EL (cell line): ENCODE measurements around the gene GTF2H4.

Source experiments
- DNase-seq: peaks from one replicate; pipeline ENCODE4 v3.0.0-alpha.2; 2016

GTF2H4 gene

DNA sequence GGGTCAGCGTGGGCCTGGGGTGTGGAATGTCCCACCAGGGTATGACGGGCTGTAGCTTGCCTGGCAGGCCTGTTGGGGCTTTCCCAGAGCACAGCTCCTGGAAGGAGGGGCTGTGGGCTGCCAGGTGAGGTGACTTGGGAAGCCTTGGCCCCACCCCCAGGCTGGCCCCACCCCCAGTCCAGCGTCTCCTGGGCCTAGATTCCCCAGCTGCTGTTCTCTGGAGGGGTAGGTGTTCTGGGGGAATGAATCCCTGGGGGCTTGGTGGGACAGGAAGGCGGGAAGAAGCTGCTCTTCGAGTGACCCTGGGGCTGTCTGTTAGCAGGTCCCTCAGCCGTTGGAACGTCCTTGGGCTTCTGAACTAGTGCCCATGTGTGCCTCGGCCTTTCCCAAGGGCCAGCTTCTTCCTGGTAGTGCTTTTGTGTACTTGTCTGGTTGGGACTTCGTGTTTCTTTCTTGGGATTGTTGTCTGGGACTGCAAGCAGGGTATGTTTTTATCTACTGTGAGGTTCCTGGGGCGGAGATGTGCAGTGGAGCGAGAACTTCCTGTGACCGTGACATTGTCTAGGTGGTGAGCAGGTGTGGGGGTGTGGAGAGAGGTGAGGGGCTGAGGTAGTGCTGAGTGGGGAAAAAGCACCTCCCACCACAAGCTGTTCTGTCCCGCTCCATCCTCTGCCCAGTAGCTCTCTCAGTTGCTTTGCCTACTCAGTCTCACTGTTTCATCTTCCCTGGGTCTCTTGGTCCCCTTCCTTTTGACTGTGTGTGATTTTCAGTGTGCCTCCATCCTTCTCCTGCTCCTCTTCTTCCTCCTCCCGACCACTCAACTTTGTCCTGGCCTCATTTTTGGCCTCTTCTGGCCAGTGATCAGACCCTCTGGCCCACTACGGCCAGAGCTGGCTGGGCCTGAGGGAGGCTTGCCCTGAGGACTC is 25.0 kb upstream of the GTF2H4 start:
- no peak for DNase-seq

DNA sequence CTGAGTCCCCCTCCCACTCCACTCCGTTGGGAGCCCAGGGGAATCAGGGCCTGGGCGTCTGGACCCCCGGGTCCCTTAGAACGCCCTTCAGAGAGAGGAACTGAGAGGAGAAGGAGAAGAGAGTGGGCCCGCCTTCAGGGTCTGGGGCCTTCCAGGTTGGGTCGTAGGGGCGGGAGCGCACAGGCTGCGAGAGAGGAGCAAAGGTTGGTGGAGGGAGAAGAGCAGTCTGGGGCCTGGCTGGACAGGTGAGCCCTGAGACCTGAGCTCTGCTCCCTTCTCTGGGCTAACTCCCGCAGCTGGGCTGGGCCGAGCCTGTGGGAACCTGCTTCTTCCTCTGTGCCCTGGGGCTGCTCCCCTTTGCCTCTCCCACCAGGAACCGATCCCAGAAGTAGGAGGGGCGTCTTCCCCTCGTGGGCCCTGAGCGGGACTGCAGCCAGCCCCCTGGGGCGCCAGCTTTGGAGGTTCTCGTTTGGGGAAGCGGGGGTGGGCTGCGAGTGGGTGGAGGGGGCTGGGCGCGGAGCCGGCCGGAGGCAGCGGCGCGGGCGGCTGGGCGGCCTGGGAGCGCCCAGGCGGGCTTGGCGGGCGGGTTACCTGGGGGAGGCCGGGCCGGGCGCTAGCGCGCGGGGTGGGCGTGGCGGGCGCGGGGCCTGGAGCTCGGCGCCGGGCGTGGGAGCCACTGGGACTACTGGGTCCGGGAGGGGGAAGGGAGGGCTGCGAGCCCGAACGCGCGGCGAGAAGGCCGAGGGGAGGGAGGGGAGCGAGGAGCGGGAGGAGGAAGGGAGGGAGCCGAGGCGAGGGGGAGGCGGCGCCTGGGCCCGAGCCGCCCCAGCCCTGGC is 24.1 kb upstream of the GTF2H4 start, which contains the start of gene DDR1:
DDR1 (plus strand) TSS at position 835 of the 836 bp plus-strand sequence. CDS start 4,211 bp downstream, outside the sequence.
- peak; percentile 73 for DNase-seq

DNA sequence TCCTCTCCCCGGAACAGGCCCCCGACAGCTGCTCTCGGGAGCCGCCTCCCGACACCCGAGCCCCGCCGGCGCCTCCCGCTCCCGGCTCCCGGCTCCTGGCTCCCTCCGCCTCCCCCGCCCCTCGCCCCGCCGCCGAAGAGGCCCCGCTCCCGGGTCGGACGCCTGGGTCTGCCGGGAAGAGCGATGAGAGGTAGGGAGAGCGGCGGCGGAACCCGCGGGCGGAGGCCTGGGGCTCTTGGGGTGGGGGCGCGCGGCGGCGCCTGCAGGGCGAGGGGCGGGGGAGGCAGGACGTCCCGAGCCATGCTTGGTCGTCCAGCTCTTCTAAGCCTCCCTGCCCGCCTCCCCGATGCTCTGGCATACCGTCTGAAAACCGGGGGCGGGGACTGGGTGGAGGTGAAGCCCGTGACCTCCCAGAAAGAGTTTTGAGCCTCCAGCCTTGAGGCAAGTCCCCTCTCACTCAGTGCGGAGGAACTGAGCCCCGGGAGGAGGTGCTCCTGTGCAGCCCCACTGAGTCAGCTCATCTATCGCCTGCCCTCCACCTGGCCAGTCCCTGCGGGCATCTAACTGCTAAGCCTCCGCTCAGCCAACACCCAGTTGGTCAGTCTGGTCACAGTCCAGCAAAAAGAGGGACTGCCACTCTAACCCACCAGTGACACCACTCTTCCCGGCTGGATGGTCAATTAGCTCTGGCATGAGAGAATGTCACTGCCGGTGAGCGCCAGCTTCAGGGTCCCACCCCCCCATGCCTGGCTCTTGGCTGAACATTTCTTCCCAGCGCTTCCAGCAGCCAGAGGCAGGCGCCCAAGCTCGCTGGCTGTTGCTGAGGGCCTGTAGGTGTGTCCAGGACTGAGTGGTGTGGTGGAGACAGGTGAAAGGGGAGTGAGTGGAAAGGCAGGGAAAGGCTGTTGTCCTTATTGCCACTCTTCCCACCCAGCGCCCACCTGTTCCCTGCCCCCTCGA is 23.2 kb upstream of the GTF2H4 start:
- peak; percentile 75 for DNase-seq

GRCh38 chr6:30885481-30885998 is 22.5 kb upstream of the GTF2H4 start:
- DNase-seq: no peak

GRCh38 chr6:30885999-30886896 is 21.8 kb upstream of the GTF2H4 start:
- DNase-seq: peak; percentile 95

GRCh38 chr6:30886897-30887255 is 21.1 kb upstream of the GTF2H4 start:
- DNase-seq: no peak

- peak; percentile 82 for DNase-seq
These were observed 19.8 kb upstream of the GTF2H4 start for GRCh38 chr6:30887901-30888815.

DNA sequence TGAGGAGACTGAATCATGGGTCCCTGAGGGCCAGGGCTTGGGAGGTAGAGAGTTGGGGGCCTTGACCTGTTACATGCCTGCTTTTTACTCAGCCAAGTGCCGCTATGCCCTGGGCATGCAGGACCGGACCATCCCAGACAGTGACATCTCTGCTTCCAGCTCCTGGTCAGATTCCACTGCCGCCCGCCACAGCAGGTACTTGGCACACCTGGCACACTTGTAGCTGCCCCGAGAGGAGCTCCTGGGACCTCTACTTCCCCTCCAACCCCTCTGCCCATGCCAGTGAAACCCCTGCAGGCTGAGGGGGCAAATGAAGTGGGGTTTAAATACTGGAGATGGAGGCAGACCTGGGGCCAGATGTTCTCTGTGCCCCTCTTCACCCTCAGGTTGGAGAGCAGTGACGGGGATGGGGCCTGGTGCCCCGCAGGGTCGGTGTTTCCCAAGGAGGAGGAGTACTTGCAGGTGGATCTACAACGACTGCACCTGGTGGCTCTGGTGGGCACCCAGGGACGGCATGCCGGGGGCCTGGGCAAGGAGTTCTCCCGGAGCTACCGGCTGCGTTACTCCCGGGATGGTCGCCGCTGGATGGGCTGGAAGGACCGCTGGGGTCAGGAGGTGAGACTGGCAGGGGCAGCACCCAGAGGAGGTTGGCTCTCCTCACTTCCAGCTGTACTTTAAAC is 19.1 kb upstream of the GTF2H4 start:
- DNase-seq: no peak

- DNase-seq: no peak
These were observed 18.5 kb upstream of the GTF2H4 start for GRCh38 chr6:30889496-30889885.

GRCh38 chr6:30889921-30890645 is 17.9 kb upstream of the GTF2H4 start:
- no peak for DNase-seq

- no peak for DNase-seq
These were observed 17.2 kb upstream of the GTF2H4 start for GRCh38 chr6:30890646-30891449.

- DNase-seq: no peak
These were observed 16.6 kb upstream of the GTF2H4 start for GRCh38 chr6:30891450-30891723.

GRCh38 chr6:30891816-30892538 is 16.0 kb upstream of the GTF2H4 start:
- DNase-seq: no peak

GRCh38 chr6:30893001-30893591 is 14.9 kb upstream of the GTF2H4 start:
- no peak for DNase-seq

GRCh38 chr6:30893666-30894065 is 14.3 kb upstream of the GTF2H4 start:
- DNase-seq: no peak

DNA sequence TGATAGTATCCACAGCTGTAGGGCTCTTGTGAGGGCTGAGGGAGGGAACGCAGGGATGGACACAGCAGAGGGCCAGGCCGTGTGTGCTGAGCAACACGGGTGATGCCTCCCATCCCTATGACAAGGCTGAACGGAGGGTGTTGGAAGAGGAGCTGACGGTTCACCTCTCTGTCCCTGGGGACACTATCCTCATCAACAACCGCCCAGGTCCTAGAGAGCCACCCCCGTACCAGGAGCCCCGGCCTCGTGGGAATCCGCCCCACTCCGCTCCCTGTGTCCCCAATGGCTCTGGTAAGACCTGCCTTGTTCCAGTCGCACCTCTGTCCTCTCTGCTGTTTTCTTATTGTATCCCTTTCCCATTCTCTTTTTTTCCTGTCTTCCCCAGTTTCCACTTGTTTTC is 13.6 kb upstream of the GTF2H4 start:
- DNase-seq: no peak

DNA sequence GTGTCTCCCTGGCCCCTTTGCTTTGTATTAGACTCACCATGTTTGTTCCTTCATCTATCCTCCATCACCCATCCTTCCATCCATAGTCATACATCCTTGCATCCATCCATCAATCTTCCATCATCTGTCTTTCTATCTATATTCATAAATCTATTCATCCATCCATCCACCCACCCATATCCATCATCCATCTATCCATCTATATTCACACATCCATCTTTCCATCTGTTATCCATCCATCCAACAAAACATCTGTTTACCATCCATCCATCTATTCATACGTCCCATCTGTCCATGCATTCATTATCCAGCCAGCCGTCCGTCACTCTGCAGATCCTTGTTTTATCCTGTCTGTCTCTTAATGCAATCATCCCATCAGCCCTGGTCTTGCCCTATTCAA is 13.1 kb upstream of the GTF2H4 start:
- DNase-seq: no peak
